Smooth muscle cell (in vitro differentiated cells): ENCODE results near the gene CORO2B. TPM values are rescaled to one million over a fixed set of nuclear protein-coding genes. Genes with fewer than 3 reads are reported as not detected.

ENCODE experiments used
- DNase-seq: peaks from one replicate; lab custom pipeline; 2025; ENCODE audit not compliant: unreplicated experiment; lab: John Stamatoyannopoulos, UW
- H2AFZ ChIP-seq: fragments of 200-600 bp; sonication (generic); 2 replicates; pipeline ENCODE4 v1.6.0; 2016; ENCODE audit warnings: antibody characterized with exemption, low read depth, mild to moderate bottlenecking
- H3F3A ChIP-seq: fragments of 200-600 bp; sonication (generic); 2 replicates; pipeline ENCODE4 v1.6.0; 2017; ENCODE audit warnings: antibody characterized with exemption, low read depth
- H3K27ac ChIP-seq: fragments of 200-600 bp; sonication (generic); 2 replicates; pipeline ENCODE4 v1.5.1; 2016; ENCODE audit warnings: low read depth, mild to moderate bottlenecking
- H3K27me3 ChIP-seq: fragments of 200-600 bp; sonication (generic); 2 replicates; pipeline ENCODE4 v1.6.1; 2016; ENCODE audit warnings: low read depth, mild to moderate bottlenecking
- H3K36me3 ChIP-seq: fragments of 200-600 bp; sonication (generic); 2 replicates; pipeline ENCODE4 v1.5.1; 2016; ENCODE audit warnings: low read depth
- H3K4me1 ChIP-seq: fragments of 200-600 bp; sonication (generic); 2 replicates; pipeline ENCODE4 v1.5.1; 2016; ENCODE audit warnings: low read depth
- H3K4me2 ChIP-seq: fragments of 200-600 bp; sonication (generic); 2 replicates; pipeline ENCODE4 v1.6.0; 2016; ENCODE audit warnings: mild to moderate bottlenecking
- H3K4me3 ChIP-seq: fragments of 200-600 bp; sonication (generic); 2 replicates; pipeline ENCODE4 v1.5.1; 2016; ENCODE audit warnings: mild to moderate bottlenecking
- H3K79me2 ChIP-seq: fragments of 200-600 bp; sonication (generic); 2 replicates; pipeline ENCODE4 v1.6.0; 2016; ENCODE audit warnings: low read depth, mild to moderate bottlenecking
- H3K9ac ChIP-seq: fragments of 200-600 bp; sonication (generic); 2 replicates; pipeline ENCODE4 v1.6.0; 2016; ENCODE audit warnings: low read depth
- H3K9me3 ChIP-seq: fragments of 200-600 bp; sonication (generic); replicated peaks from 2 replicates; pipeline ENCODE4 v1.5.1; 2016; ENCODE audit warnings: low read depth
- H4K20me1 ChIP-seq: fragments of 200-600 bp; sonication (generic); 2 replicates; pipeline ENCODE4 v1.6.0; 2016; ENCODE audit warnings: low read depth
- WGBS: methylation state at CpG from one replicate; pipeline ENCODE4 v1.1.7; 2016; ENCODE audit warnings: low lambda C conversion rate; 5-methylcytosine and 5-hydroxymethylcytosine counted together
- polyA plus RNA-seq: library from polyadenylated mRNA; unstranded; fragments of >200 nt; fragmentation: Nextera tagmentation; extraction: Ambion mirVana; gene quantifications from 2 replicates; pipeline ENCODE4 v1.2.1, GENCODE V29; 2016
- total RNA-seq: library from RNA; depleted of rRNA; stranded (reverse); fragments of >200 nt; gene quantifications from 2 replicates; pipeline ENCODE4 v1.2.3, GENCODE V29; 2014
- TF ChIP-seq, protein P1 (sequence below): fragments of 200-600 bp; sonication (generic); IDR thresholded peaks from 2 replicates; pipeline ENCODE4 v1.5.1; 2017; ENCODE audit warnings: borderline replicate concordance, mild to moderate bottlenecking, antibody characterized with exemption; ENCODE audit not compliant: insufficient read depth, poor library complexity, severe bottlenecking

CORO2B gene
- total and polyA plus RNA-seq, 2 experiments from 2014 or later: 0.47 to 0.49 TPM

DNA sequence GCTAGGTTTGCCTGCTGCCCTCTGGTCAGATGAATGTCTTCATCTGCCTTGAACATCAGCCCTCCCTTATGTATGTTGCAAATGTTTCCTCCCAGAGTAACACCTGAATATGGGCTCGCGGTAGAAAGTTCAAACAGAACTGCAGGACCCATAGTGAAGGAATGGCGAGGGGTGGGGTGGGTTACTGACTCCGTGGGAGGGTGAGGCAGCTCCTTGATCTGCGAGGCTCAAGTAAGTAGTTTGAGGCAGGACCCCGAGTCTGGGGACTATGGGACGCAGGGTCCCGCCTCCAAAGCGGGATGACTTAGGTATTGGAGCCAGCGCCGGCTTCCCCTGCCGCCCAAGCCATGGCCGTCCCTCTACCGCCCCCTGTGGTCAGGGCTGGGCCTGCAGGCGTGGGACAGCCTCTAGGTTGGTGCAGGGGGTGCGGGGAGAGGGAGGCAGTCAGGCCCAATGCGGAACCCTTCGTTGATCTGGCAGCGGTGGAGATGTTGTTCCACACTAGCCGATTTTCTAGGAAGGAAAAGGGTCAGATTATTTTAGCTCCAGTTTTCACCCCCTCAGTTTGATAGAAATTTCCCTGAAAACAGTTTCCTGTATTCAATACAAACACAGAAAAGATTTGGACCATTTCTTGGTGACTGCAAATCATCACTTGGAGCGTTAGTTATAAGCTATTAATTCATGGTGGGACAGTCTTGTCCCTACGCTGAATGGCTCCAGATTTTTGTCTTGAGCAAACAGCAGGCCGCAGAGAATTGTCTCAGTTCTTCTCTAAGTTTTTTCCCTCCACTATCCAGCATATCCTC lies 72.3 kb downstream of the CORO2B start:
- DNase-seq: peak; percentile 9
- TF ChIP-seq, protein P1, sequence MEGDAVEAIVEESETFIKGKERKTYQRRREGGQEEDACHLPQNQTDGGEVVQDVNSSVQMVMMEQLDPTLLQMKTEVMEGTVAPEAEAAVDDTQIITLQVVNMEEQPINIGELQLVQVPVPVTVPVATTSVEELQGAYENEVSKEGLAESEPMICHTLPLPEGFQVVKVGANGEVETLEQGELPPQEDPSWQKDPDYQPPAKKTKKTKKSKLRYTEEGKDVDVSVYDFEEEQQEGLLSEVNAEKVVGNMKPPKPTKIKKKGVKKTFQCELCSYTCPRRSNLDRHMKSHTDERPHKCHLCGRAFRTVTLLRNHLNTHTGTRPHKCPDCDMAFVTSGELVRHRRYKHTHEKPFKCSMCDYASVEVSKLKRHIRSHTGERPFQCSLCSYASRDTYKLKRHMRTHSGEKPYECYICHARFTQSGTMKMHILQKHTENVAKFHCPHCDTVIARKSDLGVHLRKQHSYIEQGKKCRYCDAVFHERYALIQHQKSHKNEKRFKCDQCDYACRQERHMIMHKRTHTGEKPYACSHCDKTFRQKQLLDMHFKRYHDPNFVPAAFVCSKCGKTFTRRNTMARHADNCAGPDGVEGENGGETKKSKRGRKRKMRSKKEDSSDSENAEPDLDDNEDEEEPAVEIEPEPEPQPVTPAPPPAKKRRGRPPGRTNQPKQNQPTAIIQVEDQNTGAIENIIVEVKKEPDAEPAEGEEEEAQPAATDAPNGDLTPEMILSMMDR: peak; percentile 84
- H3K4me1 ChIP-seq: no peaks in the 10 kb centered on the region
- H2AFZ ChIP-seq: no peak overlapping the region
- 28% methylated on average over 22 of the region's 23 CpGs for WGBS
- no peaks in the 10 kb centered on the region for H3K27me3 ChIP-seq
- H3K79me2 ChIP-seq: no peaks in the 10 kb centered on the region
- H3K9ac ChIP-seq: no peak overlapping the region
- H3K27ac ChIP-seq: no peak overlapping the region
- H3K9me3 ChIP-seq: no peaks in the 10 kb centered on the region
- H3K4me2 ChIP-seq: no peak overlapping the region
- no peaks in the 10 kb centered on the region for H3K36me3 ChIP-seq
- H3F3A ChIP-seq: no peaks in the 10 kb centered on the region
- no peaks in the 10 kb centered on the region for H4K20me1 ChIP-seq
- H3K4me3 ChIP-seq: no peak overlapping the region

DNA sequence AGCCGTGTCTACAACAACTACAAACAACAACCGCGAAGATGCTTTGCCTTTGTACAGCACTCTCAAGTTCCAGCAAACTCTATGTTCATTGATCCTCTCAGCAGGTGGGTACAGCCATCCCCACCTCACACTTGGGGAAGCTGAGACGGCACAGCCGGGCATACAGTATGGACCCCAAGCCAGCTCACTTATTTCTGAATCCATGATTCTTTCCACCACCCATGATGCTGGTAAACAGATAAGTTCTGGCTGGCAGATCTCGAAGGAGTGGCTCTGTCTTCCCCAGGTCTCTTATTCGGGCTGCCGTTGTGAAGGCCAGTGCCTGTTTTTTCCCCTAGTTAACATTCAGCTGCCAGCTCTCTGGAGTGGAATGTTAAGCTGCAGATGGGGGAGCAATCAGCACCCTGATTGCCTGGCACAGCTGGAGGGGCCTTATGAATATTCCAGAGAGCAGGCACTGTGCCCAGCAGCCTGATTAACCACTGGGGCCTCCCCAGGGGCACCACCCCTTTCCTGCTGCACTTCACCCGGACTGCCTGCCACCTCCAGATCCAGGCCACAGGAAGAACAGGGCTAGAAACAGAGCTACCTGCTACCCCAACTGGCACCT lies 73.2 kb downstream of the CORO2B start:
- Histone ChIP-seq H3F3A (no peaks in the 10 kb centered on the region), H3K4me3 (no peak overlapping the region), H3K4me1 (no peaks in the 10 kb centered on the region), H3K79me2 (no peaks in the 10 kb centered on the region), H3K4me2 (no peak overlapping the region), H4K20me1 (no peaks in the 10 kb centered on the region), H2AFZ (no peak overlapping the region), H3K9me3 (no peaks in the 10 kb centered on the region), H3K9ac (no peak overlapping the region), H3K27ac (no peak overlapping the region), H3K27me3 (no peaks in the 10 kb centered on the region), H3K36me3 (no peaks in the 10 kb centered on the region)
- DNase-seq: no peak
- WGBS: 82% methylated on average over 9 of the region's 9 CpGs
- TF ChIP-seq, protein P1: no peak

DNA sequence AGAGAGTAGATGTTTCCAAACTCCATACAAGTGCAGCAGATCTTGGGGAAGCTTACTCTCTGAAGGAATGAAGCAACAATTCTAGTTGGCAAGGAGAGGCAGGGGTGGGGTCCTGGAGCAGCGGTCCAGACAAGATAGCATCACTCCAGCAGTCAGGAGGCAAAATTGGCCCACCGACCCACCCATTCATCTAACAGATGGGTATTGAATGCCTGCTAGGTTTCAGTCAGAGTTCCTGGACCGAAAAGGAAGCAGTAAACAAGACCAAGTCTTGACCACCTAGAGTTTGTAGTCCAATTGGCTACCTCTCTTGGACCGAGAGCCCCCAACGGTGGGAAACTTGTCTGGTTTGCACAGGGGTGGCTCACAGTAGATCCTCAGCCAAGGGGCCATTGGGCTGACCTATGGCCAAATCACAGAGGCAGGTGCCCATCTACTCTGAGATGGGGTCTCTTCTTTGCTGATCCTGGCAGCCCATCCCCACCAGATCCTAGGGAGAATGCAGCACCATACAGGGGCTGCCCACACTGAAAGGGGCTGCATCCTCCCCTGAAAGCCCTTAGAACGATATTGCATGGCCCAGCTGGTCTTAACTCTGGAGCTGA lies 74.3 kb downstream of the CORO2B start:
- no peak overlapping the region for H2AFZ ChIP-seq
- TF ChIP-seq, protein P1: no peak
- no peaks in the 10 kb centered on the region for H4K20me1 ChIP-seq
- H3F3A ChIP-seq: no peaks in the 10 kb centered on the region
- H3K9ac ChIP-seq: no peak overlapping the region
- no peaks in the 10 kb centered on the region for H3K27me3 ChIP-seq
- H3K4me1 ChIP-seq: no peaks in the 10 kb centered on the region
- no peak overlapping the region for H3K4me3 ChIP-seq
- no peak for DNase-seq
- no peaks in the 10 kb centered on the region for H3K79me2 ChIP-seq
- H3K27ac ChIP-seq: no peak overlapping the region
- WGBS: 93% methylated on average over 6 of the region's 6 CpGs
- no peaks in the 10 kb centered on the region for H3K36me3 ChIP-seq
- H3K9me3 ChIP-seq: no peaks in the 10 kb centered on the region
- no peak overlapping the region for H3K4me2 ChIP-seq
